ENCODE measurements around the gene SRR.
"Not testable (repeated sequence)": the region's sequence is repeated elsewhere in the genome, so short reads cannot be mapped to it uniquely, and the experiment has no call there.

SRR gene

GRCh38 chr17:2299136-2299535 lies 4.6 kb upstream of the SRR start:
- DNase-seq (ENCODE audit: extremely low read depth, low read depth) = no peak
- no peak for TF ChIP-seq CTCF (IDR thresholded peaks at IDR 0.05; ENCODE audit: low read depth, low read length)

- TF ChIP-seq CTCF (IDR thresholded peaks at IDR 0.05; ENCODE audit: low read depth, low read length) = no peak
- DNase-seq (ENCODE audit: extremely low read depth, low read depth) = no peak
Measured at GRCh38 chr17:2299756-2300155, 4.0 kb upstream of the SRR start.

GRCh38 chr17:2302778-2303203 lies 959 bp upstream of the SRR start:
- TF ChIP-seq CTCF (IDR thresholded peaks at IDR 0.05; ENCODE audit: low read depth, low read length) = no peak
- DNase-seq (ENCODE audit: extremely low read depth, low read depth) = no peak

- DNase-seq (ENCODE audit: extremely low read depth, low read depth) = no peak
Measured at GRCh38 chr17:2304931-2305330, 1.2 kb downstream of the SRR start.

GRCh38 chr17:2309338-2310154 lies 5.8 kb downstream of the SRR start:
- DNase-seq (ENCODE audit: extremely low read depth, low read depth) = no peak
- TF ChIP-seq CTCF (IDR thresholded peaks at IDR 0.05; ENCODE audit: low read depth, low read length) = no peak

More at GRCh38 chr17:2304931-2305330, 1.2 kb downstream of the SRR start:
- no peak for TF ChIP-seq CTCF (IDR thresholded peaks at IDR 0.05; ENCODE audit: low read depth, low read length)

GRCh38 chr17:2312736-2313135 lies 9.0 kb downstream of the SRR start:
- no peak for DNase-seq (ENCODE audit: extremely low read depth, low read depth)
- no peak for TF ChIP-seq CTCF (IDR thresholded peaks at IDR 0.05; ENCODE audit: low read depth, low read length)

GRCh38 chr17:2316916-2317205 lies 13.1 kb downstream of the SRR start:
- DNase-seq (ENCODE audit: extremely low read depth, low read depth) = not testable (repeated sequence)

GRCh38 chr17:2317796-2318195 lies 14.0 kb downstream of the SRR start:
- TF ChIP-seq CTCF (IDR thresholded peaks at IDR 0.05; ENCODE audit: low read depth, low read length) = no peak

More at GRCh38 chr17:2317796-2318195, 14.0 kb downstream of the SRR start:
- no peak for DNase-seq (ENCODE audit: extremely low read depth, low read depth)
